ENCODE results near the gene TMPRSS3.

TMPRSS3 gene

DNA sequence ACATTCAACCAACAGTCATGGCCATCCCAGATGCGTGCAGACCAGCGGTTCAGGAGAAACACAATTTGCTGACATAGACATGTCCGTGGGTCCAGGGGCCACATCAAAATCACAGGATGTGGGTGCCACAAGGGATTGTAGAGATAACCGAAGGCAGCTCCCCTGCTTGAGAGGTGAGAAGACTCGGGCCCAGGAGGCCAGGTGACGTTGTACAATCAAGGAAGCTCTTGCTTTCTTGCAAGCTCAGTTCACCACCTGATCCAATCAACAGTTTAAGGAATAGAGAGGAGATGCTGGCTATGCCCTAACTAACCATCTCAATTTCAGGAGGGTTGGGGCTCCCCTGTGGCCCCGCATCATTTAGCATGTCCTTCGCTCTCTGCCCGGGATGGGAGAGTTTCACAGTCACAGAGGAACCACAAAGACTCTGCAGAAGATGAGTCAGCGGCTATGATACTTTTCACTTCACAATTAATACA lies 27.4 kb upstream of the TMPRSS3 start:
- Mint-ChIP-seq H3K27ac (no peak overlapping the region), H3K4me3 (no peak overlapping the region), H3K4me1 (ENCODE audit: low read depth) (peaks cover 27% of the 10 kb centered on the region), H3K9me3 (no peaks in the 10 kb centered on the region), H3K36me3 (ENCODE audit: low read depth) (no peaks in the 10 kb centered on the region), H3K27me3 (peaks cover 6% of the 10 kb centered on the region)
- intact Hi-C loops (cut with micrococcal nuclease): no loop called here

DNA sequence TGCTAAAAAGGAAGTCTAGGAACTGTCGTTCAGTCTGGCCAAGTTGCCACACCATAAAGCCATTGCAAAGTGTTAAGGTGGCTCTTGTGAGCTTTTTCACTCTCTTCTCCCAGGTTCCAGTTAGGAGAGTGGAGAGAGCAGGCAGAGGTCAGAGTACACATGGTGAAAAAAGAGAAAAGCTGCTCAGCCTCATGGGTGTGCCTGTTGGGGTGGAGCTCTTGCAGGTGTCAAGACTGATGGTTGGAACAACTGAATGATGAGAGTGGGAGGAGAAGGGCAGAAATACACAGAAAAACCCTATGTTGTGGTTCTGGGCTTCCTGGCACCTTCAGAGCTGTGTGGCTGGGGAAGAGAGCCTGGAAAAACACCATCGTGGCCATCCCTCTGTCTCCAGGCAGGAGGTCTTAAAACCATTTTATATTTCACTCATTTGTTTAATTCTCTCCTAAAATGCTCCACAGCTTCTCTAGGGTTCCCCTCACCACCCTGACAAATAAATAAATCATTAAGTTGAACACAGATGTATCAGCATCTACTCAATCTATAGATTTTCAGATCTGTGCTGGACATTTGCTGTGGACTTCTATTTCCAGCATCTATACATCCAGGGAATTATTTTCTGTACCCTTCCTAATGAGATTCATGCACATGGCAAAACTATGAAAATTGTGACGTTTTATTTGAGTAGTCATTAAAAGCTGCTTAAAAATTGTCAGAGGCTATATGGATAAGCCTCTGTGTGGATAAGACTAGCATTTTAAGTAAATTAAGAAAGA lies 25.4 kb upstream of the TMPRSS3 start:
- Mint-ChIP-seq H3K4me3 (no peak overlapping the region), H3K27me3 (peaks cover 6% of the 10 kb centered on the region), H3K36me3 (ENCODE audit: low read depth) (no peaks in the 10 kb centered on the region), H3K27ac (no peak overlapping the region), H3K4me1 (ENCODE audit: low read depth) (peaks cover 27% of the 10 kb centered on the region), H3K9me3 (no peaks in the 10 kb centered on the region)
- intact Hi-C loops (cut with micrococcal nuclease): no loop called here

DNA sequence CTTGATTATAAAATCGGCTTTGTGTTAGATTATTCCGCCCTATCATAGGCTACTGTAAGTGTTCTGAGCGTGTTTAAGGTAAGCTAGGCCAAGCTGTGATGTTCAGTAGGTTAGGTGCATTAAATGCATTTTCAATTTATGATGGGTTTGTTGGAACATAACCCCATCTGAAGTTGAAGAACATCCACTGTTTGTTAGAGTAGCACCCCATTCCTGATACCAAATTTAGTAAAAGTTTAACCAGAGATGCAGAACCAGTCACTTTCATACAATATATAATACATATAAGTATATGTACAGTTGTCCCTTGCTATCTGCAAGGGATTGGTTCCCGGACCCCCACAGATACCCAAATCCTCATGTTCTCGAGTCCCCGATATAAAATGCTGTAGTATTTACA lies 24.0 kb upstream of the TMPRSS3 start:
- Mint-ChIP-seq H3K4me3 (no peak overlapping the region), H3K27ac (no peak overlapping the region), H3K9me3 (no peaks in the 10 kb centered on the region), H3K4me1 (ENCODE audit: low read depth) (peaks cover 20% of the 10 kb centered on the region), H3K27me3 (peaks cover 5% of the 10 kb centered on the region), H3K36me3 (ENCODE audit: low read depth) (no peaks in the 10 kb centered on the region)
- intact Hi-C loops (cut with micrococcal nuclease): no loop called here

DNA sequence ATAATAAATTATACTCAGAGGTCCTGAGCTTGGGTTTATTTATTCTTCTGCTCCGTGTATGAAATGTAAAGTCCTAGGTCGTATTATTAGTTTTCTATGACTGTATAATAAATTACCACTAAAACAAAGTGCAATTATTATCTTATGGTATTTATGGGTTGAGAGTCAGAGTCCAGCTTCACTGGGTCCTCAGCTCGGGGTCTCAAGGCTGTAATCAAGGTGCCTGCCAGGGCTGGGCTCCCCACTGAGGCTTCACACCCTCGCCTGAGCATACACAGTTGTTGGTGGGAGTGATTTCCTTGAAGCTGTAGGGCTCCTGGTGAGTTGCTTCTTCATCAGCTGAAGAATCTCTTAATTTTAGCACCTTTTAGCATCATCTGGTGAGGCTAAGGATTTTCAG lies 23.0 kb upstream of the TMPRSS3 start:
- Mint-ChIP-seq H3K36me3 (ENCODE audit: low read depth) (no peaks in the 10 kb centered on the region), H3K4me3 (no peak overlapping the region), H3K9me3 (no peaks in the 10 kb centered on the region), H3K27me3 (peaks cover 5% of the 10 kb centered on the region), H3K27ac (no peak overlapping the region), H3K4me1 (ENCODE audit: low read depth) (peaks cover 21% of the 10 kb centered on the region)
- intact Hi-C loops (cut with micrococcal nuclease): no loop called here

DNA sequence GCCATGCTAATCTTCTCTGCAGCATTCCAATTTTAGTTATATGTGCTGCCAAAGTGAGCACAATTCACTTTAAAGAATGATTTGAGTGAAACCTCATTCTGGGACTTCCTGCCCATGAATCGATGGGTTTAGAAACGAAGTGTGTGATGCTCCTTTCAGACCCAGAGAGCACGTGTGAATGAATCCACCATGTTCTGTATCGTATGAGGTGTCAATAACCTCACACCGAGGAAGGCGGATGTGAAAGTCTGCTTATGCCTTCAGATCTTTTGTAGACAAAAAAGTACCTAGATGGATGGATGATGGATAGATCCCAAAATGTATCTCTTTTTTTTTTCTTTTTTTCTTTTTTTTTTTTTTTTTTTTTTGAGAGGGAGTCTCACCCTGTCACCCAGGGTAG lies 21.7 kb upstream of the TMPRSS3 start:
- Mint-ChIP-seq H3K27ac (no peak overlapping the region), H3K27me3 (no peaks in the 10 kb centered on the region), H3K9me3 (no peaks in the 10 kb centered on the region), H3K4me3 (no peak overlapping the region), H3K36me3 (ENCODE audit: low read depth) (no peaks in the 10 kb centered on the region), H3K4me1 (ENCODE audit: low read depth) (peaks cover 11% of the 10 kb centered on the region)
- intact Hi-C loops (cut with micrococcal nuclease): no loop called here

DNA sequence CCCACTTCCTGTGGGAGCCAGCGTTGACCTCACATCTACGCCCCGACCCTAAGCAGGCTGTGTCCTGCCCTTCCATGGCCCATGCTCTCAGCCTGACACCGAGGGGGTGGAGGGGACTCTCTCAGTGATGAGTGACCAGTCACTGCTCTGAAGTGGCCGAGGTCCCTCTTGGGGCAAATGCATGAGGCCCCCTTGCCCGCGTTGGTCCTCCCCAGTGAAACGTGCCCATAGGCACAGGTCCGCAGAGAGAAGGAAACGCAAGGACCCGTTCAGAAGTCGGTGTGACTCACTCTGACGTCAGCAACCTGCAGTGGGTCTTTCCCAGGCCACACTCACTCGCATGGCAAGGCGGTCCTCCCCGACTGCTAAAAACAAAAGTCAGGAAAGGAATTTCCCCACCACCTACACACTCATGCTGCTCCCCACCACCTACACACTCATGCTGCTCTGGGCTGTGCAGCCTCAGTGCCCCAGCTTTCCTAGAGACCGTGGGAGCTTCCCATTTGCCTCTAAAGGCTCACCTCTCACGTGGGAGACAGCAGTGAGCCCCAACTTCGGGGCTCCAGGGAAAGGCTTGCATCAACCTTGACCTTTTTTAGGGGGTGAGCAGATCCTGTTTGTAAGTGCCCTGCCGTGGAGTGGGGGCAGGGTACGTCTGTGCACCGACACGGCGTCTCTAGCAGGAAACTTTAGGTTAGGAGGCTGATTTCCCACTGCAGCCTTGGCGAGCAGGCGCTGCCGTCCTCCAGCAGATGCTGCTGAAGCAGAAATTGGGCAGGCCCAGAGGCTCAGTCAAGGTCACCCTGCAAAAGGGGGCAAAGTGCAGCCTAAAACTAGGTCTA lies 19.3 kb upstream of the TMPRSS3 start:
- Mint-ChIP-seq H3K36me3 (ENCODE audit: low read depth) (no peaks in the 10 kb centered on the region), H3K4me1 (ENCODE audit: low read depth) (peaks cover 11% of the 10 kb centered on the region), H3K27ac (no peak overlapping the region), H3K27me3 (peaks cover 2% of the 10 kb centered on the region), H3K9me3 (no peaks in the 10 kb centered on the region), H3K4me3 (no peak overlapping the region)
- intact Hi-C loops (cut with micrococcal nuclease): no loop called here

DNA sequence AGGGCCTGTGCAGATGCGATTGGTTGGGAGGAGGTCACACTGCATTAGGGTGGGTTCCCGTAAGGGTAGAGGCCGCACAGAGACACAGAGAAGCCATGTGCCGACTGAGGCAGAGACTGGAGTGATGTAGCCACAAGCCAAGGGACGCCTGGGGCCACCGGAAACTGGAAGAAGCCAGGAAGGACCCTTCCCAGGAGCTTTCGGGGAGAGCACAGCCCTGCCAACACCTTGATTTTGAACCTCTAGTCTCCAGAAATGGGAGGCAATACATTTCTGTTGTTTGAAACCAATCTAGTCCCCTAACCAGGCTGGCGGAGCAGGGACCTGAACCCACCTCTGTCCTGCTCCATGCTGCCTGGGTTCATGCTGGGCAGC lies 18.7 kb upstream of the TMPRSS3 start:
- Mint-ChIP-seq H3K27me3 (peaks cover 2% of the 10 kb centered on the region), H3K9me3 (no peaks in the 10 kb centered on the region), H3K4me1 (ENCODE audit: low read depth) (peaks cover 11% of the 10 kb centered on the region), H3K4me3 (no peak overlapping the region), H3K36me3 (ENCODE audit: low read depth) (no peaks in the 10 kb centered on the region), H3K27ac (no peak overlapping the region)
- intact Hi-C loops (cut with micrococcal nuclease): no loop called here

DNA sequence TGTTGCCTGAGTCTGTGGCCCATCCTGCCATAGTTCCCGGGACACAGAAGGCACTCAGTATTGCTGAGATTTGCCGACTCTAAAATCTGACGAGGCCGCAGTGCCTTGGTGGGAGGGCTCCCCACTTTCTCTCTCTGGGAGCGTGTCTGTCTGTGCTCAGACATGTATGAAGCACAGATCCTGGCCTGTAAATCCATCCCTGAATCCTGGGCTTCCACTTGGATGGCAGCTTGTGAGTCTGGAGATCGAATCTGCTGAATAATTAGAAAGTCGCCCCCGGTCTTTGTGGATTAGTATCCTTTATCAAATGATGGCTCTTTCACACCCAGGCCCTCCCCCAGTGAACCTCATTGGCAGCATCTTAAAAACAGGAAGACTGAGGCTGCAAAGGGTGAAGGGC lies 18.2 kb upstream of the TMPRSS3 start:
- H3K4me1 Mint-ChIP-seq (ENCODE audit: low read depth): peaks cover 11% of the 10 kb centered on the region
- H3K27ac Mint-ChIP-seq: no peak overlapping the region
- H3K4me3 Mint-ChIP-seq: no peak overlapping the region
- no peaks in the 10 kb centered on the region for H3K9me3 Mint-ChIP-seq
- H3K27me3 Mint-ChIP-seq: peaks cover 2% of the 10 kb centered on the region
- intact Hi-C loops (cut with micrococcal nuclease): no loop called here
- no peaks in the 10 kb centered on the region for H3K36me3 Mint-ChIP-seq (ENCODE audit: low read depth)

DNA sequence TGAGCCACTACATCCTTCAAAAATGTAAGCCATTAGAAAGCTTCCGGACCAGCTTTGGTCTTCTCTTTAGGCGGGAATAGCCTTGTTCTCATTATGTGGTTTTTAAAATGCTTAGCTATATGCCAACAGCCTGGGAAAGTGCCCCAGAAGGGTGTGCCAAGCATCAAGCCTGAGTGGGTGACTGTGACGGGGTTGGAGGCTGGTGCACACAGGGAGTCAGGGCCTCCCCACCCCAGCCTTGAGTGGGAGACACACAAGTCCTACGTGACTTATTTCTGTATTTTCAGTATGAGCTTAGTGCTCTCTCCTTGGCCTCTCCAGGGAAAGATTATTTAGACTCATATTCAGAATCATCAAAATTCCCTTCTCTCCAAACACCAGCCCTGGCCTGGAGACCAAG lies 17.6 kb upstream of the TMPRSS3 start:
- Mint-ChIP-seq H3K4me1 (ENCODE audit: low read depth) (peaks cover 11% of the 10 kb centered on the region), H3K36me3 (ENCODE audit: low read depth) (no peaks in the 10 kb centered on the region)

DNA sequence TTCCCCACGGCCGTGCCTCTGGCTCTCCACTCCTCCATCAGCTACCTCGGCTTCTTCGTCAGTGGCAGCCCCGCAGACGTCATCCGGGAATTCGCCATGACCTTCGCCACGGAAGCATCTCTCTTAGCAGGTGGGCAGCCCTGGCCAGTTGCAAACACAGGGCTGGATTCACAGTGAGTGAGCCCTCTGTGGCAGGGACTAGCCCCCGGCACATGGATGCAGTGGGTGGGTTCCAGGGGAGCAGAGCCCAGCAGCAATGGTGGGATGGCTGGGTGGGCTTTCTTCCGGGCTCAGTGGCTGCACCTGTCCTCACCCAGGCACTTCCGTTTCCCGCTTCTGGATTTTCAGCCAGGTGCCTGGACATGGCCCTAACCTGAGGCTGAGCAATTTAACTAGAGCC lies 17.2 kb upstream of the TMPRSS3 start:
- H3K27me3 Mint-ChIP-seq: peaks cover 2% of the 10 kb centered on the region
- peaks cover 11% of the 10 kb centered on the region for H3K4me1 Mint-ChIP-seq (ENCODE audit: low read depth)
- H3K9me3 Mint-ChIP-seq: no peaks in the 10 kb centered on the region
- H3K4me3 Mint-ChIP-seq: no peak overlapping the region
- no peak overlapping the region for H3K27ac Mint-ChIP-seq
- no peaks in the 10 kb centered on the region for H3K36me3 Mint-ChIP-seq (ENCODE audit: low read depth)
- intact Hi-C loops (cut with micrococcal nuclease): no loop called here

More for the DNA sequence above, 17.6 kb upstream of the TMPRSS3 start:
- H3K4me3 Mint-ChIP-seq: no peak overlapping the region
- intact Hi-C loops (cut with micrococcal nuclease): no loop called here
- peaks cover 2% of the 10 kb centered on the region for H3K27me3 Mint-ChIP-seq
- no peak overlapping the region for H3K27ac Mint-ChIP-seq
- H3K9me3 Mint-ChIP-seq: no peaks in the 10 kb centered on the region

DNA sequence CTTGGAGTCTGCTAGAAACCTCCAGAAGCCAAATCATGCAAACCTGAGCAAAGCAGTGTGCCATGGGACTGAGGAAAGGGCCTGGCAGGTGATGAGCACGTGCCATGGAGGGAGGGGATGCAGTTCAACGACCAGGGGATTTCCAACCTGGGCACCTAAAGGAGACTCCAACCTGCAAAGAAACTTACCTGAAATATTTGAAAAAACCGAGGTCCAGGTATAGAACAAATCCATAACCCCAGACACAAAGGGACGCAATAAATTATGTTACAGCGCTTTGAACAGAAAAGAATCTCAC lies 16.7 kb upstream of the TMPRSS3 start:
- intact Hi-C loops (cut with micrococcal nuclease): no loop called here
- peaks cover 2% of the 10 kb centered on the region for H3K27me3 Mint-ChIP-seq
- no peaks in the 10 kb centered on the region for H3K36me3 Mint-ChIP-seq (ENCODE audit: low read depth)
- H3K4me3 Mint-ChIP-seq: no peak overlapping the region
- H3K4me1 Mint-ChIP-seq (ENCODE audit: low read depth): peaks cover 11% of the 10 kb centered on the region
- no peaks in the 10 kb centered on the region for H3K9me3 Mint-ChIP-seq
- no peak overlapping the region for H3K27ac Mint-ChIP-seq

DNA sequence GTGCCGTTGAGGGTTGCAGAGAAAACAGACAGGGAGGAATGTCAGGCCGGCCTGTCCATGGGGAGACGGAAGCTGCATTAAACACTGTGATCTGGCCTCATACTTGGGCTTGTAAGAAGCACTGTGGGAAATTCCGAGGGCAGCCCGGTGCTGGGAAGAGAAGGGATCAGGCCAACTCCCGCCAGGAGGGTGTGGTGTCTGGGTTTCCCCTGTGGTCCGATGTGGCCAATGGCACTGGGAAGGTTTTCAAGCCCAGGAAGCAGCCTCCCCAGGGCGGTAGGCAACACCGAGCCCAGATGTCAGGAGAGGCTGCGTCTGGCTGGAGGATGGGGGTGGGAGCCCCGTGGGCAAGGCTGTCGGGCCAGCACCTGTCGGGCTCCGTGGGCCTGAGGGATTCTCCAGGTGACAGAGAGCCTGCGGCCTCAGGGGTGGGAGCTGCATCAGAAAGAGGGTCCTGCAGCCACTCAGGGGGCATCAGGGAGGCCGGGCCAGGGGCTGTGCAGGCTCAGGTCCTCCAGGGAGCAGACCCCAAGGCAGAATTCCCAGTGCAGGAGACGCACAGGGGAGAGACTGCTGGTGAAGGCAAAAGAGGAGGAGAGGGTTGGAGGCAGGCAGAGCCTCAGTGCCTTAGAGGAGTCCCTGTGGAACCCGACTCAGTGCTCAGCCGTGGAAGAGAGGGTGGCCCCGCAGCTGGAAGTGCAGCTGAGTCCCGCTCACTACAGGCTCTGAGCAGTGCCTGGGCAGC lies 16.2 kb upstream of the TMPRSS3 start:
- Mint-ChIP-seq H3K27ac (no peak overlapping the region), H3K36me3 (ENCODE audit: low read depth) (no peaks in the 10 kb centered on the region), H3K27me3 (peaks cover 2% of the 10 kb centered on the region), H3K9me3 (no peaks in the 10 kb centered on the region), H3K4me3 (no peak overlapping the region), H3K4me1 (ENCODE audit: low read depth) (peaks cover 11% of the 10 kb centered on the region)
- intact Hi-C loops (cut with micrococcal nuclease): no loop called here

DNA sequence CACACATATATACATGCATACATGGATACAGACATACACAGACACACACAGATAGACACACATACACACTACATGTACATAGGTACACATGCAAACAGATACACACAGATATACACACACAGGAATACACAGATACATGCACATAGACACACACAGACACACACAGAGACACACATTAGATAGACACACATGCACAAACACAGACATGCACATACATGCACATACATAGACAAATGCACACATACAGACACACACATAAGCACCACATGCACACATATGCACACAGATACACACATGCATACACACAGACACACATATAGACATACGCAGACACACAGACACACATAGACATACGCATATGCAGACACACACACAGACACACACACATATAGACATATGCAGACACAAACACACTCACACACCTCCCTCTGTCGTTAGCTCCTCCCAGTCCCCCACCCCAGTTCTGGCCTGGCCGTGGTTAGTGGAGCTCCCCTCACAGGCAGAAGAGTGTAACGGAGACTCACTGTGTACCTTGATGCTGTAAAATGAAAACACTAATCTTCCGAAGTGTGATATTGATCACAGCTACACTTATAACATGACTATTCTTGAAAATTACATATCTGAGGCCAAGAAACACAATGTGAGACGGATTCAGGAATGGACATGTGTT lies 15.5 kb upstream of the TMPRSS3 start:
- peaks cover 16% of the 10 kb centered on the region for H3K4me1 Mint-ChIP-seq (ENCODE audit: low read depth)
- intact Hi-C loops (cut with micrococcal nuclease): no loop called here
- no peak overlapping the region for H3K4me3 Mint-ChIP-seq
- peaks cover 2% of the 10 kb centered on the region for H3K27me3 Mint-ChIP-seq
- no peaks in the 10 kb centered on the region for H3K9me3 Mint-ChIP-seq
- no peak overlapping the region for H3K27ac Mint-ChIP-seq
- no peaks in the 10 kb centered on the region for H3K36me3 Mint-ChIP-seq (ENCODE audit: low read depth)

DNA sequence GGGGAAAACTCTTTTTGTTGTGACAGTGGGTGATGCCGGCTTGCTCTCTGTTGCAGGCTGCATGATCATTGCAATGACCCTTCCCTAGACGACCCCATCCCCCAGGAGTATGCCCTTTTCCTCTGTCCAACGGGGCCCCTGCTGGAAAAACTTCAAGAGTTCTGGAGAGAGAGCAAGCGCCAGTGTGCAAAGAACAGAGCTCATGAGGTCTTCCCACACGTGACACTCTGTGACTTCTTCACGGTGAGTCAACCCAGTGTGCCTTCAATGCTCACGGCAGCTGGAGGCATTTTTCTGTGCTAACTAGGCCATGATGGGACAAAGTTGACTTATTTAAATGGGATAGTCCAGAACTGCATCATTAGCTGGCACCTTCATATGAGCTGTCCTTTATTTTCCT lies 13.5 kb upstream of the TMPRSS3 start:
- H3K27ac Mint-ChIP-seq: no peak overlapping the region
- no peaks in the 10 kb centered on the region for H3K9me3 Mint-ChIP-seq
- H3K36me3 Mint-ChIP-seq (ENCODE audit: low read depth): no peaks in the 10 kb centered on the region
- H3K4me1 Mint-ChIP-seq (ENCODE audit: low read depth): peaks cover 13% of the 10 kb centered on the region
- intact Hi-C loops (cut with micrococcal nuclease): no loop called here
- peaks cover 2% of the 10 kb centered on the region for H3K27me3 Mint-ChIP-seq
- no peak overlapping the region for H3K4me3 Mint-ChIP-seq

Data from dendritic cell treated with granulocyte-macrophage colony-stimulating factor and Interleukin-4, amounts not matched to agents 40 ng/mL and 50 ng/mL, for 4 days (primary cell).